K562 (cell line): ENCODE measurements around the gene ST7. TPM values are rescaled to one million over a fixed set of nuclear protein-coding genes. Genes with fewer than 3 reads are reported as not detected.

Experiments used
- BHLHE40 ChIP-seq: IDR thresholded peaks from 2 replicates; pipeline ENCODE4 v1.6.1; 2011; ENCODE audit warnings: low read length, improper control_type of control experiment
- CTBP1 ChIP-seq: fragments of 450-650 bp; IDR thresholded peaks from 2 replicates; pipeline ENCODE4 v1.6.1; 2016; ENCODE audit warnings: borderline replicate concordance
- CXXC5 ChIP-seq: fragments of 250-450 bp; sonication (Bioruptor Pico); IDR thresholded peaks from 2 replicates; pipeline ENCODE4 v1.8.0; 2022; ENCODE audit warnings: inconsistent platforms, mild to moderate bottlenecking, moderate library complexity
- ESRRA ChIP-seq: fragments of 450-650 bp; IDR thresholded peaks from 2 replicates; pipeline ENCODE4 v1.6.1; 2014; ENCODE audit warnings: low read depth, mild to moderate bottlenecking, moderate library complexity, borderline replicate concordance
- FOXP4 ChIP-seq: sonication (generic); formaldehyde crosslinking; IDR thresholded peaks from 2 replicates; pipeline ENCODE4 v1.8.0; 2022; ENCODE audit warnings: mild to moderate bottlenecking, missing genetic modification reagents, borderline replicate concordance
- HMBOX1 ChIP-seq: sonication (generic); IDR thresholded peaks from 2 replicates; pipeline ENCODE4 v1.6.1; 2016
- ID3 ChIP-seq, 2 experiments: fragments of 250-450 bp in 1 of 2; fragments of 450-650 bp in 1 of 2; sonication (Bioruptor Pico) in 1 of 2; IDR thresholded peaks; 2 replicates each; pipeline versions ENCODE4 v1.6.1 to v1.8.0; 2016 to 2021; ENCODE audit warnings: mild to moderate bottlenecking in 2 of 2, moderate library complexity in 2 of 2, missing compliant biosample characterization in 1 of 2, missing genetic modification characterization in 1 of 2
- KDM1A ChIP-seq, 2 experiments: fragments of 450-650 bp; IDR thresholded peaks; 2 replicates each; pipeline ENCODE4 v1.6.1; 2016; ENCODE audit warnings: mild to moderate bottlenecking in 2 of 2
- MTA2 ChIP-seq: fragments of 450-650 bp; IDR thresholded peaks from 2 replicates; pipeline ENCODE4 v1.6.1; 2016; ENCODE audit warnings: low read depth
- MYC ChIP-seq, 2 experiments: fragments of 250-450 bp in 1 of 2; sonication (Bioruptor Pico) in 1 of 2; IDR thresholded peaks; 2 replicates each; pipeline versions ENCODE4 v1.5.1 to v1.6.1; 2012 to 2021; ENCODE audit warnings: low read depth in 2 of 2, borderline replicate concordance in 1 of 2, improper control_type of control experiment in 1 of 2, low read length in 1 of 2, mild to moderate bottlenecking in 1 of 2, moderate library complexity in 1 of 2
- NBN ChIP-seq: fragments of 450-650 bp; IDR thresholded peaks from 2 replicates; pipeline ENCODE4 v1.6.1; 2016; ENCODE audit warnings: low read depth, mild to moderate bottlenecking
- NFE2 ChIP-seq: IDR thresholded peaks from 2 replicates; pipeline ENCODE4 v1.6.1; 2014; ENCODE audit warnings: antibody characterized with exemption, low read depth
- OTX1 ChIP-seq: fragments of 450-650 bp; formaldehyde crosslinking; IDR thresholded peaks from 2 replicates; pipeline ENCODE4 v1.4.0; 2022; ENCODE audit warnings: mild to moderate bottlenecking
- RBM14 ChIP-seq: fragments of 200-400 bp; formaldehyde crosslinking; IDR thresholded peaks from 2 replicates; pipeline ENCODE4 v1.6.1; 2018; ENCODE audit warnings: low read depth, mild to moderate bottlenecking, low read length, moderate library complexity, borderline replicate concordance; ENCODE audit not compliant: insufficient read depth
- ZNF780A ChIP-seq: fragments of 250-450 bp; sonication (Bioruptor Pico); IDR thresholded peaks from 2 replicates; pipeline ENCODE4 v1.5.0; 2021; ENCODE audit warnings: mild to moderate bottlenecking
- ZSCAN32 ChIP-seq: fragments of 450-650 bp; formaldehyde crosslinking; IDR thresholded peaks from 2 replicates; pipeline ENCODE4 v1.4.0; 2020; ENCODE audit warnings: mild to moderate bottlenecking, moderate library complexity
- polyA plus RNA-seq, 8 experiments: library from polyadenylated mRNA; depleted of rRNA in 4 of 8; stranded (reverse) in 5 of 8; unstranded in 3 of 8; fragments of >200 nt; fragmentation: Nextera tagmentation in 2 of 8; fragmentation: Illumina TruSeq in 1 of 8; extraction: Ambion mirVana in 2 of 8; extraction: Trizol in 1 of 8; gene quantifications; 2 replicates each; pipeline versions ENCODE4 v1.2.1 to v1.2.3, GENCODE V29; 2011 to 2014; ENCODE audit warnings: inconsistent platforms in 1 of 8, missing spikeins in 1 of 8
- total RNA-seq, 7 experiments: library from RNA; depleted of rRNA in 6 of 7; stranded (reverse); fragments of >200 nt in 6 of 7; fragmentation: Illumina TruSeq in 2 of 7; extraction: Trizol in 2 of 7; gene quantifications; 2 replicates each; pipeline versions ENCODE4 v1.2.1 to v1.2.3, GENCODE V29; 2011 to 2021; ENCODE audit warnings: low replicate concordance in 1 of 7
- TF ChIP-seq, protein P1 (sequence below): sonication (generic); formaldehyde crosslinking; IDR thresholded peaks from 2 replicates; pipeline ENCODE4 v1.8.0; 2023; ENCODE audit warnings: mild to moderate bottlenecking, missing genetic modification reagents
- TF ChIP-seq, protein P2 (sequence below): sonication (generic); formaldehyde crosslinking; IDR thresholded peaks from 2 replicates; pipeline ENCODE4 v1.8.1; 2023; ENCODE audit warnings: mild to moderate bottlenecking, missing genetic modification reagents

Gene ST7
- total and polyA plus RNA-seq, 9 of the 15 experiments (the other 6 are each of a cell fraction or from before 2014, with no cell fraction given) = 23.9 to 56.3 (median 36.9) TPM

DNA sequence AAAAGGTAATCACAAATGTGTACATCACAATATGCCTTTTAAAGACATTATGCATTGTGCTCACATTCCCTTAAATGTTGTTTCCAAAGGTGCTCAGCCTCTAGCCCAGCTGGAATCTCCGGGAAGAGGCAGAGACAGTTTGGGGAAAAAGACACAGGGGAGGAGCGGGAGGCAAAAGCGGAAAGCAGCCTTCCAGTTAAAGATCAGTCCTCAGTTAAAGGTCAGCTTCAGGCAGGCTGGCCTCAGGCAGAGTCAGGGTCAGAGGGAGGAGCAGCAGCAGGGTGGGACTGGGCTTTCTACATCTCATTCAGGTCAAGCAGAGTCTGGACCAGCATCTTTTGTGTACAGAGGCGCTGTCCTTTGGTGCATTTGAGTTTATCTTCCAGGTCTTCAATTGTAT is 18.6 kb downstream of the ST7 start (continued):
- TF ChIP-seq, protein P1, sequence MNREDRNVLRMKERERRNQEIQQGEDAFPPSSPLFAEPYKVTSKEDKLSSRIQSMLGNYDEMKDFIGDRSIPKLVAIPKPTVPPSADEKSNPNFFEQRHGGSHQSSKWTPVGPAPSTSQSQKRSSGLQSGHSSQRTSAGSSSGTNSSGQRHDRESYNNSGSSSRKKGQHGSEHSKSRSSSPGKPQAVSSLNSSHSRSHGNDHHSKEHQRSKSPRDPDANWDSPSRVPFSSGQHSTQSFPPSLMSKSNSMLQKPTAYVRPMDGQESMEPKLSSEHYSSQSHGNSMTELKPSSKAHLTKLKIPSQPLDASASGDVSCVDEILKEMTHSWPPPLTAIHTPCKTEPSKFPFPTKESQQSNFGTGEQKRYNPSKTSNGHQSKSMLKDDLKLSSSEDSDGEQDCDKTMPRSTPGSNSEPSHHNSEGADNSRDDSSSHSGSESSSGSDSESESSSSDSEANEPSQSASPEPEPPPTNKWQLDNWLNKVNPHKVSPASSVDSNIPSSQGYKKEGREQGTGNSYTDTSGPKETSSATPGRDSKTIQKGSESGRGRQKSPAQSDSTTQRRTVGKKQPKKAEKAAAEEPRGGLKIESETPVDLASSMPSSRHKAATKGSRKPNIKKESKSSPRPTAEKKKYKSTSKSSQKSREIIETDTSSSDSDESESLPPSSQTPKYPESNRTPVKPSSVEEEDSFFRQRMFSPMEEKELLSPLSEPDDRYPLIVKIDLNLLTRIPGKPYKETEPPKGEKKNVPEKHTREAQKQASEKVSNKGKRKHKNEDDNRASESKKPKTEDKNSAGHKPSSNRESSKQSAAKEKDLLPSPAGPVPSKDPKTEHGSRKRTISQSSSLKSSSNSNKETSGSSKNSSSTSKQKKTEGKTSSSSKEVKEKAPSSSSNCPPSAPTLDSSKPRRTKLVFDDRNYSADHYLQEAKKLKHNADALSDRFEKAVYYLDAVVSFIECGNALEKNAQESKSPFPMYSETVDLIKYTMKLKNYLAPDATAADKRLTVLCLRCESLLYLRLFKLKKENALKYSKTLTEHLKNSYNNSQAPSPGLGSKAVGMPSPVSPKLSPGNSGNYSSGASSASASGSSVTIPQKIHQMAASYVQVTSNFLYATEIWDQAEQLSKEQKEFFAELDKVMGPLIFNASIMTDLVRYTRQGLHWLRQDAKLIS (CRISPR knock-in tag) = no peak
- no peak for TF ChIP-seq KDM1A (IDR thresholded peaks at IDR 0.05)
- no peak for TF ChIP-seq MTA2
- no peak for TF ChIP-seq ZSCAN32 (CRISPR knock-in tag)
- TF ChIP-seq MYC (IDR thresholded peaks at IDR 0.05; ENCODE audit: low read depth, low read length) = peak; percentile 27; the same call in 1 of the 2 replicates
- no peak for TF ChIP-seq MYC (CRISPR knock-in tag; IDR thresholded peaks at IDR 0.05; ENCODE audit: borderline replicate concordance, low read depth)
- peak; percentile 40; the same call in 1 of the 2 replicates for TF ChIP-seq CTBP1
- peak; percentile 35; the same call in 1 of the 2 replicates for TF ChIP-seq HMBOX1
- TF ChIP-seq NFE2 = 0 out of 2 replicates have a peak, but pooled peaks have one; percentile 2
- TF ChIP-seq ZNF780A (CRISPR knock-in tag) = no peak
- no peak for TF ChIP-seq NBN
- TF ChIP-seq ID3 (CRISPR knock-in tag; IDR thresholded peaks at IDR 0.05) = no peak
- peak; percentile 93 for TF ChIP-seq ID3 (tag; IDR thresholded peaks at IDR 0.05)
- TF ChIP-seq RBM14 = no peak
- no peak for TF ChIP-seq OTX1 (CRISPR knock-in tag)
- TF ChIP-seq BHLHE40 = 0 out of 2 replicates have a peak, but pooled peaks have one; percentile 30
- TF ChIP-seq, protein P2, sequence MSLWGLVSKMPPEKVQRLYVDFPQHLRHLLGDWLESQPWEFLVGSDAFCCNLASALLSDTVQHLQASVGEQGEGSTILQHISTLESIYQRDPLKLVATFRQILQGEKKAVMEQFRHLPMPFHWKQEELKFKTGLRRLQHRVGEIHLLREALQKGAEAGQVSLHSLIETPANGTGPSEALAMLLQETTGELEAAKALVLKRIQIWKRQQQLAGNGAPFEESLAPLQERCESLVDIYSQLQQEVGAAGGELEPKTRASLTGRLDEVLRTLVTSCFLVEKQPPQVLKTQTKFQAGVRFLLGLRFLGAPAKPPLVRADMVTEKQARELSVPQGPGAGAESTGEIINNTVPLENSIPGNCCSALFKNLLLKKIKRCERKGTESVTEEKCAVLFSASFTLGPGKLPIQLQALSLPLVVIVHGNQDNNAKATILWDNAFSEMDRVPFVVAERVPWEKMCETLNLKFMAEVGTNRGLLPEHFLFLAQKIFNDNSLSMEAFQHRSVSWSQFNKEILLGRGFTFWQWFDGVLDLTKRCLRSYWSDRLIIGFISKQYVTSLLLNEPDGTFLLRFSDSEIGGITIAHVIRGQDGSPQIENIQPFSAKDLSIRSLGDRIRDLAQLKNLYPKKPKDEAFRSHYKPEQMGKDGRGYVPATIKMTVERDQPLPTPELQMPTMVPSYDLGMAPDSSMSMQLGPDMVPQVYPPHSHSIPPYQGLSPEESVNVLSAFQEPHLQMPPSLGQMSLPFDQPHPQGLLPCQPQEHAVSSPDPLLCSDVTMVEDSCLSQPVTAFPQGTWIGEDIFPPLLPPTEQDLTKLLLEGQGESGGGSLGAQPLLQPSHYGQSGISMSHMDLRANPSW (CRISPR knock-in tag) = no peak
- TF ChIP-seq ESRRA = 0 out of 2 replicates have a peak, but pooled peaks have one; percentile 37
- no peak for TF ChIP-seq FOXP4 (CRISPR knock-in tag)
- TF ChIP-seq CXXC5 = peak; percentile 13; the same call in 1 of the 2 replicates
